ENCODE data around the gene TES.

DNA sequence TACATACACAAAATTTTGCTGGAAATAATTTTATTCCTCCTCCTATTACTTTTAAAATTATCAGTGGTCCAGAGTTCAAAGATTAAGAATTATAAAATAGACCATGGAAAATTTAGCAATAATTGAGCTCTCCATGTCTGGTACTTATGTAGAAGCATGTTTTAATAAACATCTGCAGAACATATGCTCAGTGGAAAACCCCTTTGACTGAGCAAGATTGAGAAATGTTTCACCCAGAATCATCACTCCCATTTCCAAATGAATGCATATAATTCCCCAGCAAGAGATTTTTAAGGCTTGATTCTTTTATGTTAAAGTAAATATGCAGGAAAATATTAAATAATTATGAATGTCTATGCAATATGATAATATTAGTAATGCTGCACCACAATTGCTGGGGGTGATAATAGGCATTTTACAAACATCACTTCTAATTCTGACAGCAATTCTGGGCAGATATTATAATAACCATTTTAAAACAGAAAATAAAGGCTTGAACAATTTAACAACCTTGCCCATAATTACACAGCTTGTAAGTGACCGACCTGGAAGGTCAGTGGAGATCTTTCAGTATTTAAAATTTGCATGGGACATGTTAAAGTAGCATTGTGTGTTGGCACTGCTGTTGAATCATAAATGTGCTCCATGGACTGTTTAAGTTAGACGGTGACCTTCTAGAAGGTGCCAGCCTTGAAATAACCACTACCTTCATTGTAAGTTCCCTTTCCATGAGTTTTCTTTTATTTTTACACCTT is 45.6 kb upstream of the TES start:
- TF ChIP-seq, protein P1, sequence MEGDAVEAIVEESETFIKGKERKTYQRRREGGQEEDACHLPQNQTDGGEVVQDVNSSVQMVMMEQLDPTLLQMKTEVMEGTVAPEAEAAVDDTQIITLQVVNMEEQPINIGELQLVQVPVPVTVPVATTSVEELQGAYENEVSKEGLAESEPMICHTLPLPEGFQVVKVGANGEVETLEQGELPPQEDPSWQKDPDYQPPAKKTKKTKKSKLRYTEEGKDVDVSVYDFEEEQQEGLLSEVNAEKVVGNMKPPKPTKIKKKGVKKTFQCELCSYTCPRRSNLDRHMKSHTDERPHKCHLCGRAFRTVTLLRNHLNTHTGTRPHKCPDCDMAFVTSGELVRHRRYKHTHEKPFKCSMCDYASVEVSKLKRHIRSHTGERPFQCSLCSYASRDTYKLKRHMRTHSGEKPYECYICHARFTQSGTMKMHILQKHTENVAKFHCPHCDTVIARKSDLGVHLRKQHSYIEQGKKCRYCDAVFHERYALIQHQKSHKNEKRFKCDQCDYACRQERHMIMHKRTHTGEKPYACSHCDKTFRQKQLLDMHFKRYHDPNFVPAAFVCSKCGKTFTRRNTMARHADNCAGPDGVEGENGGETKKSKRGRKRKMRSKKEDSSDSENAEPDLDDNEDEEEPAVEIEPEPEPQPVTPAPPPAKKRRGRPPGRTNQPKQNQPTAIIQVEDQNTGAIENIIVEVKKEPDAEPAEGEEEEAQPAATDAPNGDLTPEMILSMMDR (IDR thresholded peaks at IDR 0.05; ENCODE audit: low read depth, low read length, missing input control) = no peak
- TF ChIP-seq EGR1 (IDR thresholded peaks at IDR 0.05; ENCODE audit: low read depth in 2 of 2) (no peak), RAD21 (IDR thresholded peaks at IDR 0.05) (no peak)

Measured in liver (tissue), 3 donors.